Forelimb muscle (tissue), 1 donor: ENCODE measurements around the gene STK32C. TPM values are rescaled to one million over a fixed set of nuclear protein-coding genes. Genes with fewer than 3 reads are reported as not detected.
"Not testable (repeated sequence)": the region's sequence is repeated elsewhere in the genome, so short reads cannot be mapped to it uniquely, and the experiment has no call there.

Experiments
- DNase-seq: peaks from one replicate; pipeline ENCODE4 v3.0.0-alpha.2; 2013; ENCODE audit warnings: low read depth
- polyA plus RNA-seq: library from polyadenylated mRNA; unstranded; fragments of 120-200 nt; gene quantifications from one replicate; pipeline ENCODE4 v1.2.1, GENCODE V29; 2013; ENCODE audit not compliant: insufficient read length

The STK32C gene
- 10.3 TPM for polyA plus RNA-seq

- DNase-seq: peak; percentile 26
Observed at GRCh38 chr10:132307823-132308586, at the start of gene STK32C. TSS of gene STK32C (minus strand) at chr10:132307950. CDS start at chr10:132307833, 117 bp downstream.

- DNase-seq: no peak
Observed at GRCh38 chr10:132356621-132357195, 49.0 kb upstream of the STK32C start.

GRCh38 chr10:132355754-132356153 lies 48.0 kb upstream of the STK32C start:
- DNase-seq: no peak

- DNase-seq: no peak
Observed at GRCh38 chr10:132355297-132355696, 47.5 kb upstream of the STK32C start.

- no peak for DNase-seq
Observed at GRCh38 chr10:132354356-132355094, 46.8 kb upstream of the STK32C start.

GRCh38 chr10:132353456-132354355 lies 46.0 kb upstream of the STK32C start:
- DNase-seq: no peak

- DNase-seq: not testable (repeated sequence)
Observed at GRCh38 chr10:132352462-132353308, 44.9 kb upstream of the STK32C start.

- no peak for DNase-seq
Observed at GRCh38 chr10:132351611-132352010, 43.9 kb upstream of the STK32C start.

GRCh38 chr10:132350946-132351345 lies 43.2 kb upstream of the STK32C start:
- no peak for DNase-seq

- no peak for DNase-seq
Observed at GRCh38 chr10:132350391-132350790, 42.6 kb upstream of the STK32C start.

GRCh38 chr10:132349766-132350165 lies 42.0 kb upstream of the STK32C start:
- DNase-seq: no peak

- DNase-seq: no peak
Observed at GRCh38 chr10:132347931-132348267, 40.1 kb upstream of the STK32C start.

- DNase-seq: no peak
Observed at GRCh38 chr10:132347211-132347930, 39.6 kb upstream of the STK32C start.

- no peak for DNase-seq
Observed at GRCh38 chr10:132346806-132347205, 39.1 kb upstream of the STK32C start.

GRCh38 chr10:132345345-132345744 lies 37.6 kb upstream of the STK32C start:
- no peak for DNase-seq

GRCh38 chr10:132344386-132344785 lies 36.6 kb upstream of the STK32C start:
- DNase-seq: no peak

- DNase-seq: no peak
Observed at GRCh38 chr10:132342553-132342952, 34.8 kb upstream of the STK32C start.

- DNase-seq: no peak
Observed at GRCh38 chr10:132341781-132342180, 34.0 kb upstream of the STK32C start.

- no peak for DNase-seq
Observed at GRCh38 chr10:132341017-132341416, 33.3 kb upstream of the STK32C start.

GRCh38 chr10:132339276-132339675 lies 31.5 kb upstream of the STK32C start:
- no peak for DNase-seq
